Osteocyte (in vitro differentiated cells): Measurements from ENCODE around the gene DIP2C. TPM values are rescaled to one million over a fixed set of nuclear protein-coding genes. Genes with fewer than 3 reads are reported as not detected.

ENCODE experiments used
- DNase-seq: peaks from one replicate; pipeline ENCODE4 v3.0.0; 2021; ENCODE audit warnings: mixed read lengths; ENCODE audit not compliant: unreplicated experiment; ENCODE audit errors: extremely low spot score
- H3K27ac Mint-ChIP-seq: one replicate; pipeline ENCODE4 v1.8.0; 2021; ENCODE audit warnings: mild to moderate bottlenecking, mixed read lengths; ENCODE audit not compliant: unreplicated experiment
- H3K27me3 Mint-ChIP-seq: one replicate; pipeline ENCODE4 v1.8.0; 2021; ENCODE audit warnings: mixed read lengths; ENCODE audit not compliant: unreplicated experiment
- H3K36me3 Mint-ChIP-seq: one replicate; pipeline ENCODE4 v1.8.0; 2021; ENCODE audit warnings: mixed read lengths; ENCODE audit not compliant: unreplicated experiment
- H3K4me1 Mint-ChIP-seq: one replicate; pipeline ENCODE4 v1.8.0; 2021; ENCODE audit warnings: mixed read lengths; ENCODE audit not compliant: unreplicated experiment
- H3K4me3 Mint-ChIP-seq: one replicate; pipeline ENCODE4 v1.8.0; 2021; ENCODE audit warnings: mild to moderate bottlenecking, moderate library complexity, mixed read lengths; ENCODE audit not compliant: unreplicated experiment
- H3K9me3 Mint-ChIP-seq: one replicate; pipeline ENCODE4 v1.8.0; 2021; ENCODE audit warnings: mixed read lengths; ENCODE audit not compliant: unreplicated experiment
- total RNA-seq: library from RNA; stranded (reverse); gene quantifications from 2 replicates; pipeline ENCODE4 v1.2.1, GENCODE V29; 2021
- TF ChIP-seq, protein P1 (sequence below): fragments of 200-600 bp; sonication (generic); IDR thresholded peaks from 2 replicates; pipeline ENCODE4 v1.5.0; 2021; ENCODE audit warnings: antibody characterized with exemption, mild to moderate bottlenecking, moderate library complexity

Gene DIP2C
- total RNA-seq, 1 donor from 2014 or later, result 36.8 TPM

DNA sequence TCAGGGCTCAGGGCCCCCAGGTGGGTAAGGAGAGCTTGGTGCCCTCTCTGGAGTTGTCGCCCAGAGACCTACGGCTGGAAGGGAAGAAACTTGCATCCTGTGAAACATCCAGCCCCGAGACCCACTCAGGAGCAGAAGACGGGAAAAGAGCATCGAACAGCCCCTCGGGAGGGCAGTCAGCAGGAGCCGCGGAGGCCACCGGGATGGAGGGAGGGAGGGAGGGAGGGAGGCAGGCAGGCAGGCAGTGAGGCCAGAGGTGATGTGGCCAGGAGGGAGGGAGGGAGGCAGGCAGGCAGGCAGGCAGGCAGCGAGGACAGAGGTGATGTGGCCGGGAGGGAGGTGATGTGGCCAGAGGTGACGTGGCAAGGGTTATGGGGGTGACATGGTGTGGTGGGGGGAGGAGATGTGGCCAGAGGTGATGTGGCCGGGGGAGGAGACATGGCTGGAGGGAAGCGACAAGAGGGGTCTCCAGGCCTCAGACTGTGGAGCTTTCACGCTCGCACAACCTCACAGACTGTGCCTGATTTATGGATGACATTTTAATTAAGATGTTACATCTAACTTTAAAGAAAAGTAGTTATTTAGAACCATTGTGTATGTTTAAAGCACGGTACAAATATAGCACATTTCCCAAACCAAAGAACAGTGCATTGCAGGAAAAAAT lies 141.1 kb downstream of the DIP2C start:
- no peak overlapping the region for H3K27ac Mint-ChIP-seq
- peaks cover 11% of the 10 kb centered on the region for H3K4me1 Mint-ChIP-seq
- H3K36me3 Mint-ChIP-seq, result no peaks in the 10 kb centered on the region
- TF ChIP-seq, protein P1, sequence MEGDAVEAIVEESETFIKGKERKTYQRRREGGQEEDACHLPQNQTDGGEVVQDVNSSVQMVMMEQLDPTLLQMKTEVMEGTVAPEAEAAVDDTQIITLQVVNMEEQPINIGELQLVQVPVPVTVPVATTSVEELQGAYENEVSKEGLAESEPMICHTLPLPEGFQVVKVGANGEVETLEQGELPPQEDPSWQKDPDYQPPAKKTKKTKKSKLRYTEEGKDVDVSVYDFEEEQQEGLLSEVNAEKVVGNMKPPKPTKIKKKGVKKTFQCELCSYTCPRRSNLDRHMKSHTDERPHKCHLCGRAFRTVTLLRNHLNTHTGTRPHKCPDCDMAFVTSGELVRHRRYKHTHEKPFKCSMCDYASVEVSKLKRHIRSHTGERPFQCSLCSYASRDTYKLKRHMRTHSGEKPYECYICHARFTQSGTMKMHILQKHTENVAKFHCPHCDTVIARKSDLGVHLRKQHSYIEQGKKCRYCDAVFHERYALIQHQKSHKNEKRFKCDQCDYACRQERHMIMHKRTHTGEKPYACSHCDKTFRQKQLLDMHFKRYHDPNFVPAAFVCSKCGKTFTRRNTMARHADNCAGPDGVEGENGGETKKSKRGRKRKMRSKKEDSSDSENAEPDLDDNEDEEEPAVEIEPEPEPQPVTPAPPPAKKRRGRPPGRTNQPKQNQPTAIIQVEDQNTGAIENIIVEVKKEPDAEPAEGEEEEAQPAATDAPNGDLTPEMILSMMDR, result no peak
- DNase-seq, result no peak
- H3K27me3 Mint-ChIP-seq, result no peaks in the 10 kb centered on the region
- no peak overlapping the region for H3K4me3 Mint-ChIP-seq
- no peaks in the 10 kb centered on the region for H3K9me3 Mint-ChIP-seq

DNA sequence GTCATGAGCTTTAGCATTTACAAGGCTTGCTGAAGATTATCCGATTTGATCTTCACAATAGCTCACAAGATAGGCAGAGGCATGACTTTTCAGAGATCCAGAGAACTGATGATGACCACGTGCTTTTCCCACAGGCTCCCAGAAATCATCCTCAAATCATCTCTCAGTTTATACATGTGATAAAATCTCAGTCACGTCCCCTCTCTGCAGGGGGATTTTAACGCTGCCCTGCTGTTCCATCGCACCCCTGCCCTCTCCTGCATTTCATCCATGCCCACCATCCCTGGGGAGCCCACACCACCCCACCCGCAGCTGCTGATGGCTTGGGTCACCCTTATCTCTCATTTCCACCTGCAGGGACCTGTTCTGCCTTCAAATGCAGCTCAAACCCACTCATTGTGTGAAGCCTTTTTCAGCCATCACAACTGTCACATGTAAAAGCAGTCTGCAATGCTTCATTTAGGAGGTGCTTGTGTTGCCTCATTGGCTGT lies 141.8 kb downstream of the DIP2C start:
- TF ChIP-seq, protein P1, result no peak
- Mint-ChIP-seq H3K9me3 (no peaks in the 10 kb centered on the region), H3K36me3 (no peaks in the 10 kb centered on the region), H3K27me3 (no peaks in the 10 kb centered on the region), H3K4me1 (peaks cover 11% of the 10 kb centered on the region), H3K4me3 (no peak overlapping the region), H3K27ac (no peak overlapping the region)
- DNase-seq, result no peak

DNA sequence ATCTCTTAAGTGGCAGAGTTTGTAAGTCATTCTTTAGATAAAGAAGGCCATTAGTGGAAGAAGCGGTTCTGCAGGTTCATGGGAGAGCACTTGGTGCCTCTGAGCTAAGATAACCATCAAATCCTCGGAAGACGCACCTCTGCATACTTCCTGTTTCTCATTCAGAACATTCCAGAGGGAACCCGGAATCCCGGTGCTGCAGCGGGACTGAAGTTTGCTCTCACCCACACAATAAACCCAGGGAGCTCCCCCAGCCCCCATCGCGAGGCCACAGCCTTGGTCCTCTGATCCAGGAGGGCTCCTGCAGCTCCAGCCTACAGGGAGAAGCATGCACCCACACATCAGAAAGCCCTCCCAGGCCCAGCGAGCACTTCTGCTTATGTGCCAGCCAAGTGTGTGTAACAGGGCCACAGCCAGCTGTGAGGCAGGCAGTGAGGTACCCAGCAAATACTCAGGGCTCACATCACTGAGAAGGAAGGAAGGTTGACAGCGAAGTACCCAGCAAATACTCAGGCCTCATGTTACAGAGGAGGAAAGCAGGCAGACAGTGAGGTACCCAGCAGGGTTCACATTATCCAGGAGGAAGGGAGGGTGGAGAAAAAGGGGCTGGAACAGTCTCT lies 142.4 kb downstream of the DIP2C start:
- Mint-ChIP-seq H3K4me1 (peaks cover 13% of the 10 kb centered on the region), H3K27ac (peak overlapping the region; percentile 71), H3K9me3 (no peaks in the 10 kb centered on the region), H3K36me3 (no peaks in the 10 kb centered on the region), H3K4me3 (no peak overlapping the region), H3K27me3 (no peaks in the 10 kb centered on the region)
- no peak for DNase-seq
- TF ChIP-seq, protein P1, result no peak

DNA sequence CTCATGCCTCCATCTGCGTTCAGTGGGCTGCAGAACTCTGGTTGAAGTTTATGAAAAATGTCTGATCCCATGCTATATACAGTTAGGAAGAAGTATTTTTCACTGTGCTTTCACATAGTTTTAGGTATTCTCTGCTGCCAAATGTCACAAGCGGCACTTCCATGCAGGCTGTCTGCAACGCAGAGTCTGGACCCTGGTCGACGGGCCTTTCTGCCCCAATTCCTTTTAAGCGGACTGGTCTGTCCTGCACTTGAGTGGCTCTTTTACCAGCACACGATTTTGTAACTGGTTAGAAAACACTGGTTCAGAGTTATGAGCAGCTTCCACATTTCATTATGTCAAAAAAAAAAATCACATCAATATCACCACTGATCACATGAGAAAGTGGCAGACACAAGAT lies 143.0 kb downstream of the DIP2C start:
- Mint-ChIP-seq H3K4me1 (peaks cover 17% of the 10 kb centered on the region), H3K4me3 (no peak overlapping the region), H3K27ac (no peak overlapping the region)

More for the DNA sequence above, 143.0 kb downstream of the DIP2C start:
- no peaks in the 10 kb centered on the region for H3K36me3 Mint-ChIP-seq
- TF ChIP-seq, protein P1, result no peak
- no peaks in the 10 kb centered on the region for H3K9me3 Mint-ChIP-seq
- no peak for DNase-seq
- no peaks in the 10 kb centered on the region for H3K27me3 Mint-ChIP-seq
